ENCODE measurements around the gene RAPGEF1.

Gene RAPGEF1

DNA sequence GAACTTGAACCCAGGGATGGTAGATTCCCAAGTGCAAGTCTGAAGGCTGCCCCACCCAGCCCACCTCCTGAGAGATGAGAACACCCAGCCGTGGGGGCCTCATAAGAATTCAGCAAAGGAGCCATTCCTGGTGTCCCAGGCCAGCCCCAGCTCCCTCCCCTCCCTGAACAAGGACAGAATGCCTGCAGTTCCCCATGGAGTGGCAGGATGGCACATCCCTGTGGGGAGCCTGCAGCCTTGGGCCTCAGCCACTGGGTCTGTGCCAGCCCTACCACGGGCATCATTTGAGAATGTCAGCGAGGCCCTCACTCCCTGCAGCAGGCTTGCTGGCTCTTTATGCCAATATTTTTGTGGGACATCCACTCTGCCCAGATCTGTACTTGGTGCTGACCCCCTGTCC, 36.2 kb upstream of the RAPGEF1 start:
- H3K4me3 ChIP-seq (ENCODE audit: low read depth, low read length), result no peak overlapping the region
- DNase-seq (ENCODE audit: low read depth), result no peak
- TF ChIP-seq, protein P1, sequence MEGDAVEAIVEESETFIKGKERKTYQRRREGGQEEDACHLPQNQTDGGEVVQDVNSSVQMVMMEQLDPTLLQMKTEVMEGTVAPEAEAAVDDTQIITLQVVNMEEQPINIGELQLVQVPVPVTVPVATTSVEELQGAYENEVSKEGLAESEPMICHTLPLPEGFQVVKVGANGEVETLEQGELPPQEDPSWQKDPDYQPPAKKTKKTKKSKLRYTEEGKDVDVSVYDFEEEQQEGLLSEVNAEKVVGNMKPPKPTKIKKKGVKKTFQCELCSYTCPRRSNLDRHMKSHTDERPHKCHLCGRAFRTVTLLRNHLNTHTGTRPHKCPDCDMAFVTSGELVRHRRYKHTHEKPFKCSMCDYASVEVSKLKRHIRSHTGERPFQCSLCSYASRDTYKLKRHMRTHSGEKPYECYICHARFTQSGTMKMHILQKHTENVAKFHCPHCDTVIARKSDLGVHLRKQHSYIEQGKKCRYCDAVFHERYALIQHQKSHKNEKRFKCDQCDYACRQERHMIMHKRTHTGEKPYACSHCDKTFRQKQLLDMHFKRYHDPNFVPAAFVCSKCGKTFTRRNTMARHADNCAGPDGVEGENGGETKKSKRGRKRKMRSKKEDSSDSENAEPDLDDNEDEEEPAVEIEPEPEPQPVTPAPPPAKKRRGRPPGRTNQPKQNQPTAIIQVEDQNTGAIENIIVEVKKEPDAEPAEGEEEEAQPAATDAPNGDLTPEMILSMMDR (IDR thresholded peaks at IDR 0.05; ENCODE audit: control insufficient read depth, extremely low read depth, insufficient read depth), result no peak

GRCh38 chr9:131774636-131775035, 34.8 kb upstream of the RAPGEF1 start:
- TF ChIP-seq, protein P1 (IDR thresholded peaks at IDR 0.05; ENCODE audit: control insufficient read depth, extremely low read depth, insufficient read depth), result no peak
- DNase-seq (ENCODE audit: low read depth), result no peak
- no peak overlapping the region for H3K4me3 ChIP-seq (ENCODE audit: low read depth, low read length)

DNA sequence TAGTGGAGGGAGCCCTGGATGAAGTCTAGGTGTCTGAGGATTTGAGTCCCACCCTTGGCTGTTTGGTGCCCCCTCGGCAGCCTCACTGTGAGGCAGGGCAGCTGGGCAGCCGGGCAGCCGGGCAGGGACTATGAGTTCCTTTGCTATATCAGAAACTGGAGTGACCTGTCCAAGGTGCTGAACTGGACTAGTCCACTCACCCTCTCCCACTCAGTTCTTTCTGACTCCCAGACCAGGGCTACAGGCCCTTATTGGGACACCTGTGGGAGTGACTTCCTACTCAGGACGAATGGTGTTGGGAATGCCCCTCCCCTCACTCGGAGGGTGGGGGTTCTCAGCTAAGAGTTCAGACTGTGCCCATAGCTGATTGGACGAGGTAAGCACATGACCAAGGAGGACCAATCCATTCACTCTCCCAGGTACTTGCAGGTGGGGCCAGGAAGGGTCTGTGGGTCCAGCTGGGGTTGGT, 34.1 kb upstream of the RAPGEF1 start:
- no peak overlapping the region for H3K4me3 ChIP-seq (ENCODE audit: low read depth, low read length)
- TF ChIP-seq, protein P1 (IDR thresholded peaks at IDR 0.05; ENCODE audit: control insufficient read depth, extremely low read depth, insufficient read depth), result no peak
- DNase-seq (ENCODE audit: low read depth), result peak; percentile 23

DNA sequence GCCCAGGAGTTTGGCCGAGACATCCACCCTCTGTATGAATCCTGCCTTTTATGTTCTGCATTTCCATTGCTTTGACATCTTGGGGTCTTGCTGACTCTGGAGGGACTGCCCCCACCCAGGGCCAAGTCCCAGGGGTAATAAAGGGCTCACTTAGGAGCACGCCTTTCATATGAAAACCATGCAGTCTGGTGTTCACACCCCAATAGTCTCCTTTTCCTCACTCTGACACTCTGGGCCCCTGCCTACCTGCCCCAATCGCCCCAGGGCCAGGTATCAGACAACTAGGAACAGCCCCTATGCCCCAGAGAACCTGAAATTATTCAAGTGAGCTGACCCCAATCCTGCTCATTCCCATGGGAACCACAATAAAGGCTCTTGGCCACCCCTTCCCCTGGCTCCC, 33.1 kb upstream of the RAPGEF1 start:
- H3K4me3 ChIP-seq (ENCODE audit: low read depth, low read length), result no peak overlapping the region
- TF ChIP-seq, protein P1 (IDR thresholded peaks at IDR 0.05; ENCODE audit: control insufficient read depth, extremely low read depth, insufficient read depth), result no peak
- DNase-seq (ENCODE audit: low read depth), result no peak

- TF ChIP-seq, protein P1 (IDR thresholded peaks at IDR 0.05; ENCODE audit: control insufficient read depth, extremely low read depth, insufficient read depth), result no peak
- no peak for DNase-seq (ENCODE audit: low read depth)
- no peak overlapping the region for H3K4me3 ChIP-seq (ENCODE audit: low read depth, low read length)
These were observed 31.8 kb upstream of the RAPGEF1 start for GRCh38 chr9:131771646-131772045.

- TF ChIP-seq, protein P1 (IDR thresholded peaks at IDR 0.05; ENCODE audit: control insufficient read depth, extremely low read depth, insufficient read depth), result no peak
- H3K4me3 ChIP-seq (ENCODE audit: low read depth, low read length), result no peak overlapping the region
- DNase-seq (ENCODE audit: low read depth), result no peak
These were observed 29.5 kb upstream of the RAPGEF1 start for GRCh38 chr9:131769361-131769760.

DNA sequence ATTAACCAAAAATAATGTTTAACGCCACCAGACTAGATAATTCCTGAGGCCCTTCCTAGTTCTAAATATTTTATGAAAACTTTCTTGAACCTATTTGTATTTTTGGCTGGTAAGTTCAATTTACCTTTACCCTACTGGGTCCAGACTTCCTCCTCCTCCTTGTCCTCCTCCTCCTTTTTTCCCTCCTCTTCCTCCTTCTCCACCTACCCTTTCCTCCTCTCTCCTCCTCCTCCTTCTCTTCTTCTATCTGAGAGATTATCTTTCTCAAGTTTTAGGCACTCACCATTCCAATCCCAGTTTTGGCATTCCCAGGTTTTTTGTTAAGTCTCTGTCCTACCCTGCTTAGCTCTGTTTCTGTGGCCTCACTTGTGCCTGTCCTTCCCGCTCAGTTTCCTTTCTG, 24.7 kb upstream of the RAPGEF1 start:
- H3K4me3 ChIP-seq (ENCODE audit: low read depth, low read length), result no peak overlapping the region
- DNase-seq (ENCODE audit: low read depth), result no peak
- TF ChIP-seq, protein P1 (IDR thresholded peaks at IDR 0.05; ENCODE audit: control insufficient read depth, extremely low read depth, insufficient read depth), result no peak
